PC-9 (cell line): Measurements from ENCODE around the gene NFASC.

Experiments
- CTCF ChIP-seq: fragments of 200-600 bp; sonication (generic); conservative IDR thresholded peaks from 2 replicates; pipeline ENCODE4 v1.6.1; 2017; ENCODE audit warnings: mixed run types, antibody characterized with exemption, mild to moderate bottlenecking, moderate library complexity
- EZH2 ChIP-seq: fragments of 200-600 bp; sonication (generic); IDR thresholded peaks from 2 replicates; pipeline ENCODE4 v1.8.0; 2017; ENCODE audit warnings: antibody characterized with exemption, low read depth

GRCh38 chr1:204962742-204963632 lies 92.3 kb downstream of the NFASC start:
- TF ChIP-seq CTCF, result no peak
- no peak for TF ChIP-seq EZH2
